ENCODE results near the gene PLA2G12B.
"Not testable (repeated sequence)": the region's sequence is repeated elsewhere in the genome, so short reads cannot be mapped to it uniquely, and the experiment has no call there.

The PLA2G12B gene

GRCh38 chr10:72932259-72933015, 22.2 kb downstream of the PLA2G12B start:
- no peak for DNase-seq

GRCh38 chr10:72930276-72930675, 24.3 kb downstream of the PLA2G12B start:
- no peak for DNase-seq

GRCh38 chr10:72928798-72929197, 25.8 kb downstream of the PLA2G12B start:
- DNase-seq: no peak

- no peak for DNase-seq
Measured at GRCh38 chr10:72927485-72927884, 27.1 kb downstream of the PLA2G12B start.

GRCh38 chr10:72925951-72926465, 28.6 kb downstream of the PLA2G12B start:
- no peak for DNase-seq

GRCh38 chr10:72924351-72924750, 30.3 kb downstream of the PLA2G12B start:
- no peak for DNase-seq

GRCh38 chr10:72921147-72921683, 33.4 kb downstream of the PLA2G12B start:
- DNase-seq: not testable (repeated sequence)

- no peak for DNase-seq
Measured at GRCh38 chr10:72918352-72918751, 36.3 kb downstream of the PLA2G12B start.

GRCh38 chr10:72917803-72918332, 36.7 kb downstream of the PLA2G12B start:
- not testable (repeated sequence) for DNase-seq

- DNase-seq: not testable (repeated sequence)
Measured at GRCh38 chr10:72917201-72917600, 37.4 kb downstream of the PLA2G12B start.

- DNase-seq: no peak
Measured at GRCh38 chr10:72913287-72913686, 41.3 kb downstream of the PLA2G12B start.

GRCh38 chr10:72912736-72913135, 41.9 kb downstream of the PLA2G12B start:
- no peak for DNase-seq

GRCh38 chr10:72911758-72912157, 42.8 kb downstream of the PLA2G12B start:
- DNase-seq: no peak

- no peak for DNase-seq
Measured at GRCh38 chr10:72910705-72911104, 43.9 kb downstream of the PLA2G12B start.

- no peak for DNase-seq
Measured at GRCh38 chr10:72906446-72906845, 48.2 kb downstream of the PLA2G12B start.

GRCh38 chr10:72904806-72905205, 49.8 kb downstream of the PLA2G12B start:
- DNase-seq: no peak

GRCh38 chr10:72903941-72904446, 50.6 kb downstream of the PLA2G12B start:
- not testable (repeated sequence) for DNase-seq

GRCh38 chr10:72899545-72899944, 55.1 kb downstream of the PLA2G12B start:
- no peak for DNase-seq

- no peak for DNase-seq
Measured at GRCh38 chr10:72898616-72899015, 56.0 kb downstream of the PLA2G12B start.

- DNase-seq: no peak
Measured at GRCh38 chr10:72895236-72895850, 59.3 kb downstream of the PLA2G12B start.

GRCh38 chr10:72893136-72893798, 61.3 kb downstream of the PLA2G12B start, which contains the start of gene OIT3:
Gene OIT3, plus strand, starts transcription at chr10:72893739. Its CDS starts 60 bp downstream, at chr10:72893799.
- no peak for DNase-seq

GRCh38 chr10:72890086-72890485, 64.5 kb downstream of the PLA2G12B start:
- no peak for DNase-seq

- peak; percentile 9 for DNase-seq
Measured at GRCh38 chr10:72889391-72889831, 65.2 kb downstream of the PLA2G12B start.

Measured in NCI-H1048 (cell line).